HG03045 (cell line): ENCODE data around the gene MED12L.
"Not testable (repeated sequence)": the region's sequence is repeated elsewhere in the genome, so short reads cannot be mapped to it uniquely, and the experiment has no call there.

ENCODE experiments used
- ATAC-seq: cut with Tn5 transposase; IDR thresholded peaks from one replicate; pipeline ENCODE4 v1.9.1; 2021; ENCODE audit warnings: mild to moderate bottlenecking, moderate library complexity; ENCODE audit not compliant: unreplicated experiment

Gene MED12L

DNA sequence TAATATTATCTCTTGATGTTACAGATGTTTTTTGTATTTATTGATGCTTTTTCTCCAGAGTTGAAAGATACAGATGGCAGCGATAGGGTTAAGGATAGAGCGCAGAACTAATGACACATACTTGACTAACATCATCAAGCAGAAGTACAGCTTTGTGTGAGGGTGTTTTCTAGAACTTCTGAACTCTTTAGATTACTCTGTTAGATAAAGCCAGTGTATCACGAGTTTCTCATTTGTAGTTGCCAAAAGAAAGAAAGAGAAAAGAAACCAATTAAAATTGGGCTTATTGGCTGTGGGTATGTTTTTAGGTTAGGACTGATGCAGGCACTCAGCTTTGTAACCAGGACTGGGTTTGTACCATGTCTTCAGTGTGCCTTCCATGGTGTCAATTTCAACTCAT lies 124.2 kb downstream of the MED12L start:
- ATAC-seq, result no peak

DNA sequence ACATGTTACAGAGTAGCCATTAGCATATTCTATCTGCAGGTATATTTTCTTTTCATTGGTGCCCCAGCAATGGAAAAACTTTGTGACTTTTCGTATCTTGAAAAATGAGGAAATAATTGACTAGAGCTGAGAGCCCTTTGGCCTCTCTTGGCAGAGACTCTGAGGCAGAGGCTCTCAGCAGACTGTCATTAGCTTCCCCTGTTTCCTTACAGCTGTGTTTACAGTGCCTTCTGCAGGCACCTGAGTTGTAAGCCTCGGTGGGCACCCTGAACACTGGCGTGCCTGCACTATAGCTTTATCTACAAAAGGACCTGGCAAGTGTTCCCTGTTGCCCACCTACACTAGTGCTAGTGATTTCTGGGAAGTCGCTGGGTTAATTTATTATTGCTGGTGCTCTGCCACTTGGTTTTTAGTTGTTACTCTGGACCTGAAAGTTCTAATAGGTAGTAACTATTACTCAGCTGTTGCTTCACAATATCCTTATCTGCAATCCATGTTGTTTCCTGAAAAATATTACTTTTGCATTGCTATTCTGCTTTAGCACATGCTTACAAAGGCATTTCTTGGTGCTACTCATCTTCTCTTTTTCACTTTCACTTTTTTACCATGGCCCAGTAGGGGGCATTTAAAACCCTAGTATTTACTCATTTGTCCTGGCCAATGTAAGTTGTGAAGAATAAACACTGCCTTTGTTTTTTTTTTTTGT lies 125.4 kb downstream of the MED12L start:
- peak; percentile 59 for ATAC-seq

DNA sequence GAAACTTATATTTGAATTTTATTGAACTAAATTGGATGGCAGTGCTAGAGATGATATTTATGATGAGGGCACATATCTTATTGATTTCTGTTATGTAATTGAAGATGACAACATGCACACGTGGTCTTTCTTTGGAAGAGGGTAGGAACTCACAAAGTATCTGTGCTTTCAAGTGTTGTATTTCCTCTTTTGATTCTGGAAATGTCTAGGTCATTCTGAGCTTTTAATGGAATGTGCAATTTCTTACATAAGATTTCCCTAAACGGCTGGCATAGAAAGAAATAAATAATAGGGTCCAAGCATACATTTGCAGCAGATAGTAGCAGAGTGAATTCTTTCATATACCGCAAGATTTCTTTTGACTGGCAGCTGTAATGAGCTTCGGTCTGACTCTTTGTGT lies 127.7 kb downstream of the MED12L start:
- no peak for ATAC-seq

DNA sequence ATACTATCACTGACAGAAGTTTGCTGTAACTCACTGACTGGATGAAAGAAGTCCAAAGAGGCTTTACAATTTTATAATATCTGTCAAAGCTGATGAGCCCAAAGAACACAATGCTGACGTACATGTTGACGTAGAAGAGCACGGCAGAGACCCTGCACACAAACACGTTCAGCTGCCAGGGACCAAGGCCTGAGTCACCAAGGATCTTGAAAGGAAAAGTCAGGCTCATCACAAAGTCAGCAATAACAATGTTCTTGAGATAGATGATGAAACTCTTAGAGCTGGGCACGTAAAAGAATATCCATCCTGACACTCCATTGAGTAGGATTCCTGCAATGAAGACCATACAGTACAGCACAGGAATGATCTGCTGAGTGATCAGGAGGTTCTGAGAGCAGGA lies 128.4 kb downstream of the MED12L start:
- no peak for ATAC-seq

DNA sequence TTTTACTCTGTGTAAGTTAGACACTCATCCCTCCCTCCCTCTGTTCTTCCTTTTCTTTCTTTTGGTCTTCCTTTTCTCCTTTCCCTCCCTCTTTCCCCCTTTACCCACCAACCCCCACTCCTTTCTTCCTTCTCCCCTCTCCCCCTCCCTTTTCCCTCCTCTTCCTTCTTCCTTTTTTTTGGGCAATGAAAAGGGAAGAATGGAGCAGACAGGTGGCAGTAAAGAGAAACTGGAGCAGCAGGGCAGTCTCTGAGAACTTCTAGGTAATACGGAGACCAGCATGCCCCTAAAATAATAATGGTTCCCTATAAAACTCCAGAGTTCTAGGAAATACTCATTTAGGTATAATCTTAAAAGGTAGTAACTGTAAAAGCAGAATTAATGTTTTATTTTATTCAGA lies 129.0 kb downstream of the MED12L start:
- no peak for ATAC-seq

DNA sequence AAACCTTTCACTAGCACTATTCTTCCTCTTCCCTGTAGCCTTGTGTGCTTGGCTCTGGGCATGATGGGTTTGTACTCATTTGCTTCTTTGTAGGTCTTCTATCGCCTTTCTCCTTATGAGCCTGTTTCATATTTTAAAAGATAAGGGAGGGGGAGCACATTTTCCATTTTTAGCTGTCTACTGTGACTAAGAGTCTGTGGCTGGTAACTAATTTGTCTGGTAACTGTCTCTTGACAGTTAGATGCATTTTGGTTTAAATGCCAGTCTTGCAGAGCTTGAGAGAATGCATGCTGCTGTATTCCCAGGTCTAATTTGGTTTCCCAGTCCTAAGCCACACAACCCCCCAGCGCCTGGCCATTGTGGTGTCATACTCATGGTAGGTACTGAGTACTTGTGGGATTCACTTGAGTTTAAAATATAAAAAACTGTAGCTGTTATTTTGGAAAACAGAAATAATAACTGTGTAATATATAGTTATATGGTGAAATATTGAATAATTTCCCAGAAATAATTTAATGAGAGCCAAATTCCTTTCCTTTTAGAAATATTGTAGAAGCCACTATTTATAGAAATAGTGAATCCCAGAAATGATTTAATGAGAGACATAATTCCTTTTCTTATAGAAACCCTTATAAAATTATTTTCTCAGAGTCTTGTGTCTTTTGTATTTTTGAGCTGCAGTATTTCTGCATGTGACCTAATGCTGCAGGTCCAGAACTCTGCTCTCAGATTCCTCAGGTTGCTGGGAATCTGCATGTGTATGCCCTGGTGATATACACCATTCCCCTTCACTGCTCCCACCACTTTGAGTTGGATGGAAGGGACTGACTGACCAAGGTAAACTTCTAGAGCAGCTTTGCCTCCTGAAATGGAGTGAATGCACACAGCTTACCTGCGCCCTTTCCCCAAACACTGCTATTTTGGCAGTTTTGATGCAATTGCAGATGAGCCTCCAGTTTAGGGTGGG lies 131.5 kb downstream of the MED12L start:
- no peak for ATAC-seq

DNA sequence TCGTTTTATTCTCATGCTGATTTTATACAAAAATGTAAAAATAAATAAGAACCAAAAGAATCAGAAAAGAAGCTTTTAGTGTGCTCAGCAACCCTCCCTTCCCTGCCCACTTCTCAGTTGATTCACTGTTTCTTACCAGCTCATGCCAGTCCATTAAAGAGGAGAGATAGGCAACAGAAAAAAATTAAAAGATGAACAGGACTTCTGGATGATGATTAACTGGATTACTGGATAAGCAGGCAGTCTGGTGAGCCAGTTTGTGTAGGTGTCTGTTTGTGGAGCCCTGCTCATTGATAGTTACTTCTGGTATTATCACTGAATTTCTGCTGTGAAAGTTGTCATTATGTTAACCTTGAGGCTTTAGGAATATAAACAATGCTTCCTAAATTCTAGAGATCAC lies 132.7 kb downstream of the MED12L start:
- ATAC-seq, result no peak

DNA sequence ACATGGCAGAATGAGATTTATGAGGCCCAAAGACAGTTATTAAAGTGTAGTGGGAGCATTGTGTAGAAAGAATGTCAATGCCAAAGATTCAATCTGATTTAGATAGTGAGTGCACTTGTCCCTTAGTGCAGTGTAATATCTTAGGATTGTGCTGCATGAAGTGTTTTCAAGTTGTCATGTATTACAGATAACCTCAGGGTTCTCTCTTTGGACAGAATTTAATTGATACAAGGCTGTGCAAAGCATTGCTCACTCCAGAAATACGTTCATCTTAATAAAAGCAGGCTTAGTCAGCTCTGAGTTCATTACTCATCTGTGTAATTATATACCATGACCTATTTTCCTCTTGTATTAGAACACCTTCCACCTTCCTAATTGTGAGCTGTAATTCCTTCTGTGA lies 133.6 kb downstream of the MED12L start:
- no peak for ATAC-seq

DNA sequence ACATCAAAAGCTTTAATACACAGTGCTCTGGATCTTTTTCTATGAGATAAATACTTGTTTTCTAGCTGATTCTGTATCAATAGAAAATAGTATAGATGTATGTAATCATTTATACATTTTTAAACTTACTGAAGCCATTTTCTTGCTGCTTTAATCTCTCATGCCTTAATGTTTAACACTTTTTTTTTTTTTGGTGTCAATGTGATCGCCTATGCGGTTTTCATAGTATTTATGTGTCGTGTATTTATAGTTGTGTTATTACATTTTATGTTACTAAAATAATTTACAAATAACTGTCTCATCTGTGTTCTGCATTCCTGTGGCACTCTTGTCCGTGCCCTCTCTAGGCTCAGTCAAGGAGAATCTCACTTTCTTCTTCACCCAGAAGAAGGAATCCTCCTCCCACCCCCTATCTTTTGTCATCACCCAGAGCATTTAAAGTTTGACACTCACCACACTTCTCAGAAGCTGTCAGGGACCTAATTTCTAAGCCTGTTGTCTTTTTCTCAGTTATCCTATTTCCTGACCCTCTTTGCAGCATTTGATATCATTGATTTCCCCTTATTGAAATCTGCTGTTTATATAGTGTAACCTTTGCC lies 138.9 kb downstream of the MED12L start:
- no peak for ATAC-seq

DNA sequence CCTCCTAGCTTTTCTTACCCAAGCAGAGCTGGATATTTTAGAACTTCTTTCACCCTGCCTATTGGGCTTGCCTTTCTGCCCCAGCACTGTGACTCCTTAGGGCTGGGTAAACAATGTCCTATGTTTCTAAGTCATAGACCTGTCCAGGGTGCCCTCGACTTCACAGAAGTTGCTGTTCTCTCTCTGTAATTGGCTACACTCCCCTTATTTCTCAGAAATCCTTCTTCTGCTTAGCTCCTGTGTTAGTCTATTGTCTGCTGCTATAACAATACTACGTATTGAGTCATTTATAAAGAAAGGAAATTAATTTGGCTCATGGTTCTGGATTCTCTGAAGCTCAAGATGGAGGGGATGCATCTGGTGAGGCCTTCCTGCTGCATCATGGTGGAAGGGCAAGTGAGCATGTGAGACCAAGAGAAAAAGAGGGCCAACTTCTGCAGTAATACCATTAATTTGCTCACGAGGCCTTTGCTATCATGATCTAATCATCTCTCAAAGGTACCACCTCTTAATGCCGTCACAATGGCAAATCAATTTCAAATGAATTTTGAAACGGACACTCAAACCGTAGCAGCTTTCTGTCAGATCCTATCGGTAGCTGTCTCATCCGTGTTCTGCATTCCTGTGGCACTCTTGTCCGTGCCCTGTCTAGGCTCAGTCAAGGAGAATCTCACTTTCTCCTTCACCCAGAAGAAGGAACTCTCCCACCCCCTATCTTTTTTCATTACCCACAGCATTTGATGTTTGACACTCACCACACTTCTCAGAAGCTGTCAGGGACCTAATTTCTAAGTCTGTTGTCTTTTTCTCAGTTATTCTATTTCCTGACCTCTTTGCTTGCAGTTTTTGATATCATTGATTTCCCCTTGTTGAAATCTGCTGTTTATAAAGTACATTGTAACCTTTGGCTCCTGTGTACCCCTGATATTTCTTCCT lies 139.8 kb downstream of the MED12L start:
- ATAC-seq, result no peak

DNA sequence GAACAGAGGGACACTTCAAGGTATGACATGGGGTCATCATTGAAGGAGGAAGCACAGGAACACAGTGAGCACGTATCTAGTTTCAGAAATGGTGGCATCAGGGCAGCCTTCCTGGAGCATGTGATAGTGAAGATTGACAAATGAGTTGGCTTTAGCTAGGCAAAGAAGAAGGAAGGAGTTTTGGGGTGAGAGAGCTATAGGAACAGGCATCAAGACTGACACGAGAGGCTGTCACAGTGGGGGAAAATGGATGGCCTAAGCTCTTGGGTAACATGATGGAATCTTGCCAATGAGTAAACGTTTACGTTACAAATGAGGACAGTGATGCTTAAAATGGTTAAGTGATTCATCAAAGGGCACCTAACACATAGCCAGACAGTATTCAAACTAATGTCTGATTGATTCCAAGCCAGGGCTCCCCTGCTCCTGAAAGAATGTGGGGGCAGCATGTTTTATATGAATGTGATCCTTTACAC lies 140.7 kb downstream of the MED12L start:
- ATAC-seq, result no peak

DNA sequence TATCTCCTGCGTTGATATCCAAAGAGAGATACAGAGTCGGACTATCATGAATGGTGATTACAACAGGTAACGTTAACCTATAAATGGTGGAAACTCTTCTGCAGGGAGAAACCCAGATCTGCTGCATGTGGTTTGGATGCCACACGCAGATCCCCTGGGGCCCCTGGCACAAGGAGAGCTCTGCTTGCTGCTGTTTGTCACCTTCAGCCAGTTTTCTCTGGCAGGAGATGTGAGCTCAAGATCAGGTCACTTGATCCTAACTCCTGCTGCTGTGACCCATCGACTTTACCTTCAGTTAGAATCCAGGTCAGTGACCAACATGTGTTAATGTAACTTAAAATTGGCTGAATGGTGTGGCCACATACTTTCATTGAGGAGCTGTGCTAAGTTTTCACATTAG lies 141.4 kb downstream of the MED12L start:
- ATAC-seq, result no peak

DNA sequence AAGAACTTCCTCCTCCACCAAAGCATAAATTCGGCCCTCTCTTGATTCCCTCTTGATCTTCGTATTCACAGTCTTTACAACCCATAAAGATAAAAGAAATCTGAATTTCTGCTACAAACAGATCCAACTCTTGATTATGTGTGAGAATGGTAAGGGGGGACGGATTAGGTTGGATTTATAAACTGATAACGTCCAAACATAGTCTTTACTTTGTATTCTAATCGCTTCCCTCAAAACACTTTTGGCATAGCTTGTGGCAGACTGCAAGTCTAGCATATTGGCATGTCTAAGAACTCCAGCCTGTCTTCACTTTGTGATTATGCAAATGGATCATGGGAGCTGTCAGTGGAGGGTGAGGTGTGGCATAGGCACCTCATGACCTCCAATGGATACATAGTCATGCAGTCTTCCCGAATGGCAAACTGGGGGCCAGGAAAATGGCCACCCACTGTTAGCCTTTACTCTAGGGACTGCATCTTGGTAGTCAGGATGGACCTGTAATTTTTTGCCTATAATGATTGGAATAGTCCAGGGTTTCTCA lies 141.9 kb downstream of the MED12L start:
- peak; percentile 40 for ATAC-seq

DNA sequence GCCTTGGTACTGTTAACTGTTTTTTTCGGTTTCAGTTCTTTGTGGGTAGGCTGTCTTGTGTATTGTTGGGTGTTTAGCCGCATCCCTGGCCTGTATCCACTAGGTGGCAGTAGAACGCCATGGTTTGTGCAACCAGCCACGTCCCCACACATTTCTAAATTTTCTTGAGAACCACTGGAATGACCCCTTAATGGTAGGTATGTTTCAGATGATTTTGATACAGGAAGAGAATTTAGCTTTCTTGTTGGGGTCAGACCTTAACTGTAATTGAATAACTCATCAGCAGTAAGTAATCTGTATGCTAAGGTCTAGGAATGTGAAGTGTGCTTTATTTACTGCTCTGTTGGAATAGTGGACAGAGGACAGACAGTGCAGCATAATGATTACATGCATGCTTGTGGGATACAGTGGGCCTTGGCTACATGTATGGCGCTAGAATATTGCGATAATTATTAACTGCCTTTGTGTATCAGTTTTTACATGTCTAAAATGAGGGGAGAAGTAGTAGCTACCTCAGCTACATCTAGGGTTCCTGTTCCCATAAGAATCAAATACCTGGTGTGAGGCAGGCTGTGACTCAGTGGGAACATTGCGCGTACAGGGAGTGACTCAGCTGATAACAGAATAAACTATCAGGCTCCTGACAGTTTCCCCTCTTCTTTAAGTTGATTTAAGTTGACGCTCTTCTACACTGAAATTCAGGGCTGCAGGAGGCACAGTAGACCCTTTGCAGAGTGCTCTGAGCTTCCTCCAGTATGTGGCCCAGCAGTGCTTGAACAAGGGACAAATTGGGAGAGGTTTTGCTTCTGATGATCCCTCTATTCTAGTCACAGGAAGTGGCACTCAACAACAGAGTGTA lies 142.6 kb downstream of the MED12L start:
- peak; percentile 93 for ATAC-seq

DNA sequence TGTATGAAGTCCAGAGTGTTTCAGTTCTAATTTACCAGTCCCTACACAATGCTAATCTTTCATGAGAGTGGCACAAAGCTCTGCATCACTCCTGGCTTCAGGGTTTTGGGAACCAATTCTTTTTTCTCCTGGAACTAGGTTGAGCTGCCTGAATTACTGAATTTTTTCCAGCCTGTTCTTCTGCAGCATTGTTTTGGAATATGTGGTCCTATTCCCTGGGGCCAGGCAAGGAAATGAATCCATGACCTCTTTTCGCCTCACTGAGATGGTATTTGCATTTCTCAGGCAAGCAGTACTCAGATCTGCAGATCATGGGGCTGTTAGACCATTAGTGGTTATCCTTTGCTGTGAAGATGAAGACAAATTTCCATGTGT lies 143.2 kb downstream of the MED12L start:
- no peak for ATAC-seq

DNA sequence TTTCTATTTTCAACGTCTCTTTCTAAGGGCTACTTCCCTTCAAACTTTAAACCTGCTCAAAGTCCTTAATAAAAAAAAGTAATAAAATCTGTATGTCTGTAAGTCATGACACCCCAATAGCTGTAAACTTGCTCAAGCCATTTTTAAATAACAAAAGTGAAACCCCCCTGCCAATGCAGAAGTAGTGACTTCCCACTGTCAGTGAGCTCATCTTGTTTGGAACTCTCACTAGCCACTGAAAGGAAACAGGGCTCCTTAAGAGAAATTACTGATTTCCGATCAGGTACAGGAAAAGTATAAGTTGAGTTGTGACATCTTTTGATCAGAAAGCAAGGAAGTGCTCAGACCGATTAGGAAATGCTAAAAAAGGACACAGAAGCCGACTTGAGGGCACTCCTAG lies 145.2 kb downstream of the MED12L start:
- ATAC-seq, result peak; percentile 64

DNA sequence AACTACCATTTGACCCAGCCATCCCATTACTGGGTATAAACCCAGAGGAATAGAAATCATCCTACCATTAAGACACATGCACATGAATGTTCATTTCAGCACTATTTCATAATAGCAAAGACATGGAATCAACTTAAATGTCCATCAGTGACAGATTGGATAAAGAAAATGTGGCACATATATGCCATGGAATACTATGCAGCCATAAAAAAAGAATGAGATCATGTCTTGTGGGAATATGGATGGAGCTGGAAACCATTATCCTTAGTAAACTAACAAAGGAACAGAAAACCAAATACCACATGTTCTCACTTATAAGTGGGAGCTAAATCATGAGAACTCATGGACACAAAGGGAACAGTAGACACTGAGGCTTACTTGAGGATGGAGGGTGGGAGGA lies 146.9 kb downstream of the MED12L start:
- ATAC-seq, result not testable (repeated sequence)

DNA sequence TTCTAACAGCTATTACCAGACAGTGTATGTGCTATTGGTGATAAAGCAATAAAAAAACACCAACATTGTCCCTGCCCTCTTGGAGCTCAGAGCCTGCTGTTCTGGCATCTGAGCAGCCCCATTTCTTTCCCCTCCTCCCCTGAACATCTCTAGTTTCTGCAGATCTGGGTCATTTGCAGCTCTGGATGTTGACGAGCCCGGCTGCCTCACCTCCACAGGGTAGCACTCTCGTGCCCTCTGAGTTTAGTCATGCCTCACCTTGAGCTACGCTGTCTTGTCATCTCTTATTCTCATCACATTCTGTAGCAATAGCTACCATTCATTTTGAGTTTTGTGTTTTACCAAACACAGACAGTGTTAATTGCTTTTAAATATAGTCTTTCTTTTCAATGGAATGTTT lies 147.5 kb downstream of the MED12L start:
- ATAC-seq, result no peak

DNA sequence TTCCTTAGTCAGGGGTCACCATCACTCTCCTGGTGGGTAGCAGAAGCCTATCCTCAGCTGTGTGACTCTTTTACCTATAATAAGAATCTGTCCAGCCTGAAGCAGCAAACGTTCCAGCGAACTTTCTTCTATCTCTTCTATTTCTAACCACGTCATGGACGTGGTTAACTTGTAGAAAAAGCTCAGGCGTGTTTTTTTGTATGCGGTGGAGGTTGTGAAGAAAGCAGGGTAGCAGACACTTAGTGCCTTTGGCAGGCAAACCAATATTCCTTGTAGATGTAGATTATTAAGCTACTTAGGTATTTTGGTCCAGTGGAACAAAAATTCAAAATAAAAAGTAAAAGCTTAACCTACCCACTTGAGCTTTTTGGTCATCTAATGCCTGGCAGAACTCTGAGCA lies 149.4 kb downstream of the MED12L start:
- no peak for ATAC-seq
